Measurements from ENCODE around the gene PLXDC2.

- no peak for TF ChIP-seq POLR2A (IDR thresholded peaks at IDR 0.05; ENCODE audit: borderline replicate concordance, extremely low read depth, insufficient read depth, insufficient read length)
- no peak for TF ChIP-seq CTCF (IDR thresholded peaks at IDR 0.05 in 2 of 3, conservative IDR thresholded peaks at IDR 0.05 in 1 of 3; ENCODE audit: borderline replicate concordance in 1 of 3, insufficient read depth in 1 of 3, low read depth in 2 of 3, low read length in 2 of 3)
- TF ChIP-seq SP1 (IDR thresholded peaks at IDR 0.05; ENCODE audit: low read depth) = no peak
- no peak for TF ChIP-seq POLR2AphosphoS5 (IDR thresholded peaks at IDR 0.05; ENCODE audit: low read depth, low read length)
These were observed 277.4 kb downstream of the PLXDC2 start for GRCh38 chr10:20093600-20093999.

Data from HCT116 (cell line).